Jurkat, Clone E6-1 (cell line): ENCODE measurements around the gene SLC6A11.

Experiments
- DNase-seq: peaks from one replicate; pipeline ENCODE4 v3.0.0-alpha.2; 2011; ENCODE audit warnings: low read depth, low spot score
- H3K4me3 ChIP-seq: 2 replicates; pipeline ENCODE4 v1.5.1; 2011; ENCODE audit warnings: mild to moderate bottlenecking, low read length, control low read depth, moderate library complexity

Gene SLC6A11

DNA sequence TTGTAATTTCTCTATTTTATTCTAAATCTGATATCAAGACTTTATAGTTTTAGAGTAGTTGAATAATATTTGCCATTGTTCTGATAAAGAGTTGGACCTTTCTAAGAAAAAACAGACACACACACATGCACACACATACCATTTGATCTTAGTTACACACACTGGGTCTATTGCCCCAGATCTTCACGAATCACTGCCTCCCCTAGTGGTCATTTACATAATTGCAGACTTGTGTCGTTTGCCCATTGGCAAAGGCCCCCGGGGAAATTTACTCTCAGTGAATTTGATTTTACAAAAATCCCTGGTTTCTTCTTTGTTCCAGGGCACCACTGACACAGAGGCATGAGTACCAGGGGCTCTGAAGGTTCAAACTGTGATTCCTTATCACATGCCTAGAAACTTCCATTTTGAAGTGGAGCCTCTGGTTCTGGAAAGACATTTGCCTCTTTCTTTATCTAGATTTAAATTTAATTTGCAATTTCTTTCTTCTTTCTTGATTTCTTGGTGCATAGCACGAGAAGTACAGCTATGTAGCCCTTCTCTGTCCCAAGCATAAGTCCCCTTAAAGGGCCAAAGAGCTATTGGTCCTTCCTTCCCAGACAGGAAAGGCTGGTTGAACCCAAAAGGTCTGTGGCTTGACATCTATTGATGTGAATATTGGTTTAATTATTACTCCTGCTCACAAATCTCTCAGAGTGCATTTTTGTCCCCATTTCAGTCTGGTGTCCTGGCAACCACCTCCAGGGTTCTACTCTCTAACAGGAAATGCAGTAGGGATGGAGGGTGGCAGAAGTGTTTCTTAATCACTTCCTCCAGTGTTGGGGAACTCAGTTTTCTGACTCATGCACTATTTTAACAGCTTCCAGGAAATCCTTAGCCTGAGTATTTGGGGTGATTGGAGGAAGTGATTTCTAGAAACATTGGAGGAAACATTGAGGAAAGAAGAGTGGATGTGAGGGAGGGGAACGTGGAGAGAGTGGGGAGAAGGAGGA is 32.4 kb upstream of the SLC6A11 start:
- H3K4me3 ChIP-seq = no peak overlapping the region
- DNase-seq = peak; percentile 43

DNA sequence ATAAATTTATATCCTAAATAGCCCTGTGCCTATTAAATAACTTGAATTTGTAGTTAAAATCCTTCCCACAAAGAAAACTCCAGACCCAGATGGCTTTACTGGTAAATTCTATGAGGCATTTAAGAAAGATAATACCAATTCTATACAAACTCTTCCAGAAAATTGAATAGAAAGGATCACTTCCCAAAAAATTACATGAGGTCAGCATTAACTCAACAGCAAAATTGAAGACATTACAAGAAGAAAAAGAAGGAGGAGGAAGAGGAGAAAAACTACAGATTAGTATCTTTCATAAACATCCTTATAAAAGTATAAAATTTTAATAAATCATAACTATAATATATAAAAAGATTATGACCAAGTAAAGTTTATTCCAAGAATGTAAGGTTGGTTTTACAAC is 29.4 kb upstream of the SLC6A11 start:
- no peak for DNase-seq
- H3K4me3 ChIP-seq = no peak overlapping the region

DNA sequence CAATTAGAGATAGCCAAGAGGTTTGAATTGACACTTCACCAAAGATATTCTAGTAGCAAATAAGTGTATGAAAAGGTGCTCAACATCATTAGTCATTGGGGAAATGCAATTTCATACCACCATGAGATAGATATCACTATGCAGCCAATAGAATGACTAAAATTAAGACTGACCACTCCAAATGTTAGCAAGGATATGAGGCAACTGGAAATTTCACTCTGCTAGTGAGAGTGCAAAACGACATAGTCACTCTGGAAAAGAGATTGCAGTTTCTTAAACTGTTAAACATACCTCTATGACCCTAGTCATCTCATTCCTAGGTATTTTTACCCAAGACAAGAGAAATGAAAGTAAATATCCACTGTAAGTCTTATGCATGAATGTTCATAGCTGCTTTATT is 27.6 kb upstream of the SLC6A11 start:
- DNase-seq = no peak
- no peak overlapping the region for H3K4me3 ChIP-seq

DNA sequence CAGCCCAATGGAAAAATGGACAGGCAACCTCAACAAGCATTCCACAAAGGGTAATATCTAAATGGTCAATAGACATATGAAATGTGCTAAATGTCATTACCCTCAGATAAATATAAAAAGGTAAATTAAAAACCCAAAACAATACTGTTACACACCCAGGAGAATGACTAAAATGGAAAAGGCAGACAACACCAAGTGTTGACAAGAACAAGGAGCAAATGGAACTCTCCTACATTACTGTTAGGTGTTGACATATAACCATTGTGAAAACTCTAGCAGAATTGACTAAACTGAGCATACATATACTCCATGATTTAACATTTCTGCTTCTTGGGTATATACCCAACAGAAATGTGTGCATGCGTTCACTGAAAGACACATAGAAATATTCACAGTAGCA is 25.3 kb upstream of the SLC6A11 start:
- H3K4me3 ChIP-seq = no peak overlapping the region
- no peak for DNase-seq

DNA sequence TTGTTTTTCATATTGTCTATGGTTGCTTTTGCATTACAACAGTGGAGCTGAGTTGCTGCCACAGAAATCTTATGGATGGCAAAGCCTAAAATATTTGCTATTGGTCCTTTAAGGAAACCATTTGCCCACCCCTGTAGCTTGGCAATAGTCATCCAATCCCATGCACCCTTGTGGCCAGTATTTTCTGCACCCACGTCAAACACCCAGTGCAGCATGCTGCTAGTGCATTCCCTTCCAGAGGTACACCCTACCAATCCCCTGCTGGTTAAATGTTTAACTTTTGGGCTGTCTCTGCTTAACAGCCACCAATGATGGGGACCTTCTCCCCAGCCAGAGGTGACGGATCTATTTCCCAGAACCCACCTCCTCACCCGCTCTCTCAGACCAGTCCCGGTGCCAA is 23.8 kb upstream of the SLC6A11 start:
- H3K4me3 ChIP-seq = no peak overlapping the region
- DNase-seq = no peak

DNA sequence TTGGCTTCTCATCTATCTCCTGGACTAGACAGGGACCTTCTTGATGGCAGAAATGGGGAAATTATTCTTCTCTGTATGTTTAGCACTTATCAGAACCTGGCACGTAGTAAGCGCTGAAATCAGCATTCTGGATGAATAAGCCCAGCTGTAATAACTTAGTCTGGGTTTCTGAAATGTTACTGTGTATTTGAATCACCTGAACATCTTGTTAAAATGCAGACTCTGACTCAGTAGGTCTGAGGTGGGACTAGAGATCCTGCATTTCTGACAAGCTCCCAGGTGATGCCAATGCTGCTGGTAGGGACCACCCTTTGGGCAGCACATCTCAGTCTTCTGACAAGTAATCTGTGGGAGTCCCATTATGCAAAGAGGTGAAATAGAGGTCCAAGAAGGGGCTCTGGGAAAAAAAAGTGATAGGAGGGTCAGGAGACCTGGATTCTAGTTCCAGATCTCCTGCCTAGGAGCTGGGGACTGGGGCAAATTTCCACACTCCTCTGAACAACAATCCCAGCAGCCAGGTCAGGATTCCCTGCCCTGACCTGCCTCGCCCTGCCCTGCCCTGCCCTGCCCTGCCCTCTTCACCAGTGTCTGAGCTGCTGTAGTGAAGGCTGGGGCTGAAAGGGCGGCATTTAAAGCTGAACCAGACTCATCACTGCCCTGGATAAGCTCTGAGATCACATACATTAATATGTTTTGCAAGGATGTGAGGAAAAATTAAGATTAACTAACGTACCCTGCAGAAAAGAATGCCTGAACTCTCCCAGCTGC is 17.2 kb upstream of the SLC6A11 start:
- no peak overlapping the region for H3K4me3 ChIP-seq
- no peak for DNase-seq

DNA sequence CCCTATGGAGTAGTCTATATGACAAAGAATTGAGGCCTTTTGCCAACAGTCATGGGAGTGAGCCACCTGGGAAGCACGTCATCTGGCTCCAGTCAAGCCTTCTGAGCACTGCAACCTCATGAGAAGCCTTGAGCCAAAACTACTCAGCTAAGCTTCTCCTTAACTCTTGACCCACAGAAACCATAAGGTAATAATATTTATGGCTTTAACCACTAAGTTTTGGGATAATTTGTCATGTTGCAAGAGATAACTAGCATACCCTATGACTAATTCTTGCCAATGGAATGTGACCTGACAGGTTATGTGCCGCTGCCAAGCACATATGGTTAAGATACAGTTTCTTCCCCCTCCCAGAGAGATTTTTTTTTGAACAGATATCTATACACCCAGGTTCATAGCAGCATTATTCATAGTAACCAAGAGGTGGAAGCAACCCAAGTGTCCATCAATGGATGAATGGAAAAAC is 11.8 kb upstream of the SLC6A11 start:
- no peak for DNase-seq

DNA sequence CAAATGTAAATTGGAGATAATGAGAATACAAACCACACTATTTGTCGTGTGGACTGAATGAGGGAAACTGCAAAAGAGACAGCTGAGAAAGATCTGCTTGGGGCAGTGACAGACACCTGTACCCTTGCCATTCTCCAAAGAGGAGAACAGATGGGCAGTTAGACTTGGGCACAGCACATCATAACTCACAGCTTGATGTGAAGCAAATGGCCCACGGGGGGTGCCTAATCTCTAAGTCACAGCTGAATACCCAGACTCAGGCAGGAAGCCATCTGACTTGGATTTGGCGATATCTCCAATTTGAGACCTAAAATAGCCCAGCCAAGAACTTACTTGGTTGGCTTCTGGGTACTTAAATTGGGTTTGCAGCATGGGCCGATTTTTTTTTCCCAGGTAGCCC is 10.0 kb upstream of the SLC6A11 start:
- no peak for DNase-seq
- no peak overlapping the region for H3K4me3 ChIP-seq

More for the DNA sequence above, 11.8 kb upstream of the SLC6A11 start:
- H3K4me3 ChIP-seq = no peak overlapping the region

DNA sequence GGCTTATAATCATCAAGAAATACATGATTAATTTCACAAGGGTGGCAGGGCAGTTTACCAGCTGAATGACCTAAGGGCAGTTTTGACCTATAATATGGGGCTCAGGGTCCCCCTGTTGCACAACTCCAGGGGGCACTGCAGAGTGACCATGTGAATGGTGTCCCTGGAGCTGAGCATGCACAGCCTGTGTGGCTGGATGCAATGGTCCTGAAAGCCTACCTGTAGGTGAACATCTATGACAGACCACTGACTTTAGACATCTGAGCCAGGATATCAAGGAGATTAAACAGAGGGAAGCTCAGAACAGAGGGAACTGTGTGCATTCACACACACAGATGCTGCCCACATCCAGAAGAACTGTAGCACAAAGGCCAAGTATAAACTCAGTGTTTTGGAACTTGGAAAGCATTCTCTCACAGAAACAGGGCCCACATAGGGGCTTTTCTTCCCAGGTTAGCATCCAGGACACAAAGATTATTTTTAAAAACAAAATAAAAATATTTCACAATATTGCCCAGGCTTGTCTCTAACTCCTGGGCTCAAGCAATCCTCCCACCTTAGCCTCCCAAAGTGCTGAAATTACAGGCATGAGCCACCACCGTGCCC is 7.8 kb upstream of the SLC6A11 start:
- no peak for DNase-seq
- H3K4me3 ChIP-seq = no peak overlapping the region

DNA sequence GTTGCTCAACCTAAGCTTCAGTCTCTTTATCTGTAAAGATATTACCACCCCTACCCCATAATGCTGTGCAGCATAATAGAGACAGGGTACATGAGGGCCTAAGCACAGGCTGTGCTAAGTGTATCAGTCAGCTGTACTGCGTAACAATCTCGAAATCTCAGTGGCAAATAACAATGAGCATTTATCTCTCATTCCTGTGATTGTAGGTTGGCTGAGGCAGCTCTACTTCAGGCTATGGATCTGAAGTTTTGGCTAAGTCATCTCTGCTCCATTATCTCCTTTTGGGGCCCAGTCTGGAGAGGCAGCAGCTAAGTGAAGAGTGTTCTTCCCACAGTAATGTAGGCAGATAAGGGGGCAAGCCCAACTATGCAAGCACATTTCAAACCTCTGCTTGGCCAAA is 7.1 kb upstream of the SLC6A11 start:
- no peak for DNase-seq
- H3K4me3 ChIP-seq = no peak overlapping the region

DNA sequence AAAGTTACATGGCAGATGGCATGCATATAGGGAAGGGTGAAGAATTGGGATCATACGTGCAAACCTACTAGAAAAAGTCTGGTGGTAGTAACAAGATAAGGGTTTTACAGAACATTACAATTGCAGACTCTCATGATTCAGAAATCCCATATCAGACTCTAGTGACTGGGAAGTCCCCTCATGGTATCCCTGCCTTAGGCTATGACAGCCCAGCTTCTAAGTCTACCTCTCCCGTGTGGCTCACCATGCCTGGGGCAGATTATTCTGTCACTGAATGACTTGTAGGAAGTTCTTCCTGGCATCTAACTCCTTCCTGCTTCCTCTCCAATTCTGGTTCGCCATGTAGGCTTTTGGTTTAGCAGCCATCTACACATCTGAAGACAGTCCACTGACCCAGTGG is 5.7 kb upstream of the SLC6A11 start:
- DNase-seq = no peak

DNA sequence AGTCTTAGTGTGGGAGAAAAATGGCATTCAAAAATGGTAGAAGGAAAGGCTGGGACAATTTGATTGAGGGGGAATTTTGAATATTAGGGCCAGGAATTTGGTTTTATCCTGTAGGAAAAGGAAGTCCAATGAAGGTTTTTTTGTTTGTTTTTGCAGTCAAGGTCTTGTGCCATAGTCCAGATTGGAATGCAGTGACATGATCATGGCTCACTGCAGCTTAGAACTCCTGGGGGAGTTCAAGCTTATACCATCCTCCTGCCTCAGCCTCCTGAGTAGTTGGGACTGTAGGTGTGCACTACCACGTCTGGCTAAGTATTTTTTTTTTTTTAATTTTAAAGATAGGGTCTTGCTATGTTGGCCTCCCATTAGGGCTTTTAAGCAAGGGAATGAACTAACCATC is 2.6 kb upstream of the SLC6A11 start:
- no peak for DNase-seq

More for the DNA sequence above, 5.7 kb upstream of the SLC6A11 start:
- no peak overlapping the region for H3K4me3 ChIP-seq

DNA sequence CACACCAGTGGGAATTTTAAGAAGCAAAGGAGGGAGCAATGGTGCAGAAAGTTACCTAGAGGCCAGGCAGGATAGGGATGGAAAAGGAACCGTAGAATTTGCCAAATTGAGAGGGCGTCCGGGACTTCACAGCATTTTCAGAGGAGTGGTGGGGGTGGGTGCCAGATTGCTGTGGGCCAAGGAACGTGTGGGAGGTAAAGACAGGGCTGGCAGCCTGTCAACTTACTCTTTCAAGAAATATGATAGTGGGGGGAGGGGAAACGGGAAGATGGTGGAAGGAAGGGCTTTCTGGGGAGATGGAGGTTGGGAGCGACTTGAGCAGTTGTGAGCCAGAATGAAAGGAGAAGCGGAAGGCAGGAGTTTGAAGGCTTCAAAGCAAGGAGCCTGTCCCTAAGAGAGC is 1.4 kb upstream of the SLC6A11 start:
- DNase-seq = no peak
- no peak overlapping the region for H3K4me3 ChIP-seq

More for the DNA sequence above, 2.6 kb upstream of the SLC6A11 start:
- no peak overlapping the region for H3K4me3 ChIP-seq

DNA sequence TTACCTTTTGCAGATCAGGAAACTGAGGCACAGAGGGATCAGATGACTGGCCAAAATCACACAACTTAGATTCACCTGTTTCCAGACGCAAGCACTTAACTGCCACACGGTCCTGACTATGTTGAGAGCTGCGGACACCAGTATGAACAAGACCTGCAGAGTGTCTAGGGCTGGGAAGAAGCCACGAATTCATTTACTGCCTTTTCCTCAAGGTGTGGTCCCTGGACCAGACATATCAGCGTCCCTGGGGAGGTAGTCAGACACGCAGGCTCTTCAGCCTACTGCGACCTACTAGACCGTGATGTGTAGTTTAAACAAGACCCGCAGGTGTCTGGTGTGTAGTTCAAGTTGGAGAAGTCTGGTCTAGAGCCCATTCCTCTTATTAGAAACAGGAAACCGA is 541 bp upstream of the SLC6A11 start:
- no peak for DNase-seq
- no peak overlapping the region for H3K4me3 ChIP-seq

DNA sequence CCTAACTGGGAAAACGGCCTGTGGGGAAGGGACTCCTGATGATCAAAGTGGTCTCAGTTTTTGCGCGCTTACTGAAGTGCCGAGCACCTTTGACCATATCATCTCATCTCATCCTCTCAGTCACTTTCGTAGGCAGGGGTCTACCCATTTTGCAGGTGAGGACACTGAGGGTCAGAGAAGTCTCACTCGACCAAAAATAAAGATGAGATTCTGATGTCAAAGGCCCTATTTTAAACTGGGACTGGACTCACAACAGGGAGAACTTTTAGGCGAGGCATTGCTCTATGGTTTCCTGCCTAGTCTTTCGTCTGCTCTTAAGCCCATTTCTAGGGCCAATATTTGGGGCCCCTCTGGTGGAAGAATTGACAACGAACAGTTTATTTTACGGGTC is 830 bp downstream of the SLC6A11 start:
- no peak for DNase-seq
- no peak overlapping the region for H3K4me3 ChIP-seq

DNA sequence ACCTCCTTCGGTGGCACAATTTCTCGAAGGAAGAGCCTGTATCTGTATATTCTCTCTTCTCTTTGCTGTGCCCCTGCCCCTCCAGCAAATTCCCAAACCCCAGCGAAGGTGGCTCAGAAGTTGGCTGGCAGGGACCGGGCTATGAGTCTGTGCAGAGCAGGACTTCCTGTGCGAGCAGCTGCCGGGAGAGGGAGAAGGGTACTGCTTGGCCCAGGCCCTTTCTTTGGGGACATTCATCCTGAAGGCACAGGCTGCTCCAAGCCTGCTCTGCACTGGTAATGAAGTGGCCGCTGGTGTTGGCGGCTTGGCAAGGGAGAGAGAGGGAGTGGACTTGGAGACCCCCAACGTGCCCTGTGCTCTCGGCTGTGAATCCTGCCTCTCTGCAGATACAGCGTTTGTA is 1.5 kb downstream of the SLC6A11 start:
- no peak for DNase-seq

DNA sequence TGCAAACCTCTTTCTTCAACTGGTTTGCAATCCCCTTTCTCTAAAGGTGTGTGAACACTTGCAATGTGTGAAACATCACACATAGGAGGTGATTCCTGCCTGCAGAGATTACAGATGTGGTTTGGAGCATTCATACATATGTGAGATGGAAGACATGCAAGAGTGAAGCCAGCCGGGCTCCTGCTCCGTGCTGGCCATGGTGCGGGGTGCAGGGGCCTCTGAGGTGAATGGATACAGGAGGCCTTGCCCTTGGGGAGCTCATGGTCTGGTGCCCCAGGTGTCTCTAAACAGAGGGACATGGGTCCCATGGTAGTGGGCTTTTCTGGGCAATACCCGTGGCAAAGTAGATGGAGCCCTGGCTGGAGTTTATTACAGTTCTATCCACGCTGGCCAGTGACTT is 6.0 kb downstream of the SLC6A11 start:
- DNase-seq = no peak
- H3K4me3 ChIP-seq = no peak overlapping the region

More for the DNA sequence above, 1.5 kb downstream of the SLC6A11 start:
- H3K4me3 ChIP-seq = no peak overlapping the region

DNA sequence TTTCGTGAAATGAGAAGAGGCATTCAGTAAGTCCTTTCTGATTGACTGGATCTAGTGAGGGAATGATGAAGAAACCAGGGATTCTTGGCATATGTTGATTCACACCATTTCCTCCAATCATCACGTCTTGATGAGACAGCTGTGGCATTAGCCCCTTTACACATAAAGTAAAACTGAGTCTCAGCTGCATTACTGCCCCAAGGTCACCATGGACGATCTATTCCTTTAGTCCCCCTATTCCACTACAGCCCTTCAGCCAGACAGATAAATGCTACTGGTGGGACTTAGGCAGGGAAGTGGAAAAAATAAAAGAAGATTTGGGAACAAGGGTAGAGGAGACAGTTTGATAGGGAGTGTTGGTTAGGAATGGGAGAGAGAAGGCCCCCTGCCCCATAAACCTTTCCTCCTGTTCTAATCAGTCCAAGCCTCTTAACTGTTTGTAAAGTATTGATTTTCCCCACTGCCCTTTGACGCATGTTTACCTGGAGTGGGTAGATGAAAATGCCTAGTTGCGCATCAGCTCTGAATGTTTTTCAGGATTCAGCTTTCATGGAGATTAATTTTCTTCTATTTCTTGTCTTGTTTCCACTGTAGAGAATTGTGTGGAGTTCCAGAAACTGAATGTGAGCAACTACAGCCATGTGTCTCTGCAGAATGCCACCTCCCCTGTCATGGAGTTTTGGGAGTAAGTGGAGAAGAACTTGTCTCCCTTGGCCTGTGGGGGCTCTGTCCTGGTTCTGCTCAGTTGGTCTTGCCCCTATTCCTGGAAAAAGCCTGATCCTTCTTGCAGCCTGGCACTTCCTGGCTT is 6.9 kb downstream of the SLC6A11 start:
- no peak for DNase-seq
- H3K4me3 ChIP-seq = no peak overlapping the region

DNA sequence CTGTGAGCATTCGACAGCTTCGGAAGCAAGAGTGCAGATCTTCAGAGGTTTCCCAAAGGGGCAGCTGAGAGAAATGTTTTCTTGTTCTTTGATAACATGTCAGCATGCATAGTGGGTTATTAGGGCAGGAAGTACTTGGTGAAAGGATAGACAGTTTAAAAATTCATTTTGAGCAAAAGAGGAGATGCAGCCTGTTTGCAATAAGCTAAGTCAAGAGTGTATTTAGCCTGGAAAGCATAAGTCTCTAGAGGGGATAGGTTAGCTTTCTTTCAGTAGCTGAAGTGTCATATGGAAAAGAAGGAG is 7.4 kb downstream of the SLC6A11 start:
- no peak for DNase-seq
- H3K4me3 ChIP-seq = no peak overlapping the region
